Activated T-cell treated with anti-CD3 and anti-CD28 coated beads for 48 hours (primary cell): Measurements from ENCODE around the gene FAM236B.
"Not testable (repeated sequence)": the region's sequence is repeated elsewhere in the genome, so short reads cannot be mapped to it uniquely, and the experiment has no call there.

Experiments
- DNase-seq: peaks from one replicate; pipeline ENCODE4 v3.0.0-alpha.2; 2020; ENCODE audit warnings: low read depth

Gene FAM236B

DNA sequence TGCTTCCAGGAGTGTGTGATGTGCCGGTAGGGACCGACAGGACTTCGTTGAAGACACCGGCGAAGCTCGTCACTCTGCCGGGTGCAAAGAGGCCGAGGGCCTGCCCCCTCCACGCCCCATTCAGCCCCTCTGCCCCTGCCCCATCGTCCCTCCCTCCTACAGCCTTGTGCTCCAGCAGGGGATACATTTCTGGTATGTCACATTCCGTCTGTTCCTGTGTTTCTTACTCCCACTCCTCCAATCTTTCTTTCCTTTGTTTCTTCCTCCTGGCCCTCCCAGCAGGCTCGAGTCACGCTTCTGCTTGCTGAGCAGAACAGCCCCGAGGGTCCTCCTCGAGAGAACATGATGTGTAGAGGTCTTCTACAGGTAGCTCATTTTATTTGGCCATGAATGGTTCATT is at the start of gene FAM236B:
FAM236B (minus strand) TSS at position 101 of the 400 bp plus-strand sequence; CDS start at position 1, 100 bp downstream.
- not testable (repeated sequence) for DNase-seq

DNA sequence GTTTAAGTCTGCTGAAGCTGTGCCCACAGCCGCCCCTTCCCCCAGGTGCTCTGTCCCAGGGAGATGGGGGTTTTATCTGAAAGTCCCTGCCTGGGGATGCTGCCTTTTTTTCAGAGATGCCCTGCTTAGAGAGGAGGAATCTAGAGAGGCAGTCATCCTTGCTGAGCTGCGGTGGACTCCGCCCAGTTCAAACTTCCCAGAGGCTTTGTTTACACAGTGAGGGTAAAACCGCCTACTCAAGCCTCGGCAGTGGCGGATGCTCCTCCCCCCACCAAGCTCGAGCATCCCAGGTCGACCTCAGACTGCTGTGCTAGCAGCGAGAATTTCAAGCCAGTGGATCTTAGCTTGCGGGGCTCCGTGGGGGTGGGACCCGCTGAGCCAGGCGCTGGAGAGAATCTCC is 48.2 kb upstream of the FAM236B start:
- DNase-seq: not testable (repeated sequence)

DNA sequence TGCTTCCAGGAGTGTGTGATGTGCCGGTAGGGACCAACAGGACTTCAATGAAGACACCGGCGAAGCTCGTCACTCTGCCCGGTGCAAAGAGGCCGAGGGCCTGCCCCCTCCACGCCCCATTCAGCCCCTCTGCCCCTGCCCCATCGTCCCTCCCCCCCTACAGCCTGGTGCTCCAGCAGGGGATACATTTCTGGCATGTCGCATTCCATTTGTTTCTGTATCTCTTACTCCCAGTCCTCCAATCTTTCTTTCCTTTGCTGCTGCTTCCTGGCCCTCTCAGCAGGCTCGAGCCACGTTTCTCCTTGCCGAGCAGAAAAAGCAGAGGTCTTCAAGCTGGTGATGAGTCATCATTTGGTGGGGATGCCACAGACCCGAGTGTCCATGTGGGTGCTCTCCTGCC is 25.6 kb upstream of the FAM236B start, which contains the start of gene FAM236D:
FAM236D (minus strand) TSS at position 101 of the 400 bp plus-strand sequence; CDS start at position 1, 100 bp downstream.
- DNase-seq: not testable (repeated sequence)

DNA sequence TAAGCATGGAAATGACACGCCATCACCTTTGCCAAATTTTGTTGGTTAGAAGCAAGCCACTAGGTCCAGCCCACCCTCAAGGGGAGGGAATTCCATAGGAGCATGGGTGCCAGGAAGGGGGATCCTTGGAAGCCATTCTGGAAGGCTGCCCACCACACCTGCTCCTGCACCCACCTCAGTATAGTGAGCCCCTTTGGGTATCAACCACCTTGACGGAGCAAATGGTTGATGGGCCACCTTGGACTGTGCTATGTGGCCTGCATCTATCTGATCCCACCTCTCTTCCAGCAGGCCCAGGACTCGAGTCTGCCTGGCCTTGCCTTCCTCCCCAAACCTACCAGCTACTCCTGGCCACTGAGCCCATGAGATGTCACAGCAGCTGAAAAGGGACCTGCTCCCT is 7.9 kb upstream of the FAM236B start:
- not testable (repeated sequence) for DNase-seq

DNA sequence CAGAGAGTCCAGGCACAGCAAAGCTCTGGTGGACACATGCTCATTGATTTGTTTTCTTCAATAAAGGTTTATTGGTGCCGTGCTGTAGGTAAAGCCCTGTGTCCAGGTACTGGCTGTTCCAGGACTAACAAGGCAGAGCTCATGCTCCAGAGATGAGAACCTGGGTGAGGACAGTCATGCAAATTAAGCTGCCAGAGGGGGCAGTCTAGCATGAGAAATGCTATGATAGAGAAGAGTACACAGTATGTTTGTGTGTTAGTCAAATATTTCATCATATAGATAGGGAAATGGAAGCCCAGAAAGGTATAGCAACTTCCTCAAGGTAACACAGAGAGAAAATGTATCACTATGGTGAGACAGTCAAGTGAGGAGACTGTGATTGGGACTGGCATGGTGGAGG is 5.7 kb upstream of the FAM236B start:
- not testable (repeated sequence) for DNase-seq

DNA sequence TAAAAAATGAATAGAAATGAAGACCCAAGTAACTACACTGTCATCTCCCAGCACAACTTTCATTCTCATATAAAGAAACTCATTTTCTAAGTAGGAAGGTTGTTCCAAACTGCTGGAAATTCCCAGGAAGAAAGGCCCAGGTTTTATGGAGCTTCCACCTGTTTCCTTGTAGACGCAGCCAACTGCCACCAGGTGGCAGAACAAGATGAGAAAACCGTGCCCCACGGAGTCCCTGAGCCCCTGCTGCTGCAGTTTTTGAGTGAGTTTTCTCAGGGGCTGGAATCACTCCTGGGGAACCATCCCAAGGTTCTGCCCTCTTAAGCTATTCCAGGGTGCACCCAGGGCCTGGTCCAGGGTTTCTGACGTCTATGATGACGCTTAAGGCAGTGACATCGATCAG is 1.5 kb upstream of the FAM236B start:
- not testable (repeated sequence) for DNase-seq

DNA sequence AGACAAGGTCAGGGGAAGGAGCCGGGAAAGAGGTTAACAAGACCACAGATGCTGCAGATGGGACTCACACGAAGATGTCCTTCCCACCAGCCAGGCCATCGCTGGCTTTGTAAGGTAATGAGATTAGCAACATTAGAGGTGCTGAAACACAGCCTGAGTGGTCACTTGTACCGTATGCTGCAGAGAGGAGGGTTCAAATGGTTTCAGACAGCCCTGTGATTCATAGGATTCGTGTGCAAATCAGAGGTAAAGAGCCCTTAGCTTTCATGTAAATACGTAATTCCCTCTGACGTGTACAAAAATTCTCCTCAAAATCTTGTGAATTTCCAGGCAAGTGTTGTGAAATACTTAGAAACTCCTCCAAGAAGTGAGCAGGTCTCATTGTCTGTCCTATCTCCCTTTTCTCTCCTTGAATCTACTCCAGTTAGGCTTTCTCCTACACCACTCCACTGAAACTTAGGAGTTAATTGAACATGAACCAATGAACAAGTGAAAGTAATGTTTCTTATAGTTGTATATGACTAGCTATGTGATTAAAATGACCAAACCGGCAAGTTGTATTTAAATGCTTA is 991 bp upstream of the FAM236B start:
- not testable (repeated sequence) for DNase-seq

DNA sequence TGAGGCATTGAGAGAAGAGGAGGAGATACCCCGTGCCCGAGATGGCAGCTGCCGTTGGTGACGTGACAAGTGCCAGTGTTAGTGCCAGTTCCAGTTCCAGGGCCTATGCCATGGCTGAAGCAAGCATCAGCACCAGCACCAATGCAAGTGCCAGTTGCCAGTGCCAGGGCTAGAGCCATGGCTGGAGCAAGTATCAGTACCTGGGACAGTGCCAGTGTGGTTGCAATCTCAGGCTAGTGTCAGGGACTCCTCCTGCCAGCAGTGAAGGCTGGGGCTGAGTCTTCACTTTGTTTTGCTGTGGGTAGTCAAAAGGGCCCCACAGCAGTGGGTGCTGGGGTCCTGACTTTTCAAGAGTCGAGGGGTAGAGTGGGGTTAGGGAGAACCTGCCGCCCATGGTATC is 4.3 kb downstream of the FAM236B start:
- not testable (repeated sequence) for DNase-seq

DNA sequence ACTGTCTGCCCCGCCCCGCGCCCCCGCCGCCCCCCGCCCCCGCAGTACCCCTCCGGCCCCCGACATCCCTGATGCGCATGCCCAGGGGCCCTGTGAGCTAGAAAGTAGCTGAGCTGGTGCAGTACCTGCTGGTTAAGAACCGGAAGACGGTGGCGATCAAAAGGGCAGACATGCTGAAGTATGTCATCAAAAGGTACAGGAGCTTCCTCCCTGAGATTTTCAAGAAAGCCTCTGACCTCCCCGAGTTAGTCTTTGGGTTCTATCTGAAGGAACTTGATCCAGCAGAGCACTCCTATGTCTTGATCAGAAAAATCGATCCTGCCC is 5.0 kb downstream of the FAM236B start:
- not testable (repeated sequence) for DNase-seq

DNA sequence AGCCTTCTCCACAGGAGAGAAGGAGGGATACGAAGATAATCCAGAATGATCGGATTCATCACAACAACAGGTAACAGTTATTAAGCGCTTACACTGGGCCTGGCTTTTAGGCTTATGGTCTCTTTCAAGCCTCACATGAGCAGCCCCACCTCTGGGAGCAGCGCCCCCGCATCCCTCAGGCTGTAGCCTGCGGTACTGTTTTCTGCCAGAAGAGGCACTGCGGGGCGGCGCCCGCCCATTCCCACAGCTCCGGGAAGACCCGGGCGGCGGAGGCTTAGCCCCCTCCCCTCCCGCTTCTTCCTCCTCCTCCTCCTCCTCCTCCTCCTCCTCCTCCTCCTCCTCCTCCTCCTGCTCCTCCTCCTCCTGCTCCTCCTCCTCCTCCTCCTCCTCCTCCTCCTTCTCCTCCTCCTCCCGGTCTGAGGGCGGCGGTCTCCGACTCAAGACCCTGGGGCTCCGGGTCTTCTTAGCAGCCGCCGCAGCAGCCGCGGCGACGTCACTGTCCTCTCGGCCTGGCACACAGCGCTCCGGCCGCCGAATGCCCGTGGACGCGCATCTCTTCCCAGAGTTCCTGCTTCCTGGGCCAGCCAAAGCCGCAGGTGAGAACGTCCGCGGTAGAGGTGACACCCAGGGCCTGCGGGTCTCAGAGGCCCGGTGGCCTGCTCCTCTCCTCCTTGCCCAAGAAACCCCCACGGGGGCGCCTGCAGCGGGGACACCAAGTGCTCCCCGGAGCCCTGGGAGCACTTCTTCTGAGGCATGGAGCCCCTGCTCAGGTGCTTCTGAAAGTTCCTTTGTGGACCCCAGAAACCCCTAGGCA is 5.6 kb downstream of the FAM236B start, which contains the start of gene DMRTC1B:
DMRTC1B (plus strand) TSS at position 238 of the 814 bp plus-strand sequence. CDS start 68,246 bp downstream, outside the sequence.
- DNase-seq: not testable (repeated sequence)

DNA sequence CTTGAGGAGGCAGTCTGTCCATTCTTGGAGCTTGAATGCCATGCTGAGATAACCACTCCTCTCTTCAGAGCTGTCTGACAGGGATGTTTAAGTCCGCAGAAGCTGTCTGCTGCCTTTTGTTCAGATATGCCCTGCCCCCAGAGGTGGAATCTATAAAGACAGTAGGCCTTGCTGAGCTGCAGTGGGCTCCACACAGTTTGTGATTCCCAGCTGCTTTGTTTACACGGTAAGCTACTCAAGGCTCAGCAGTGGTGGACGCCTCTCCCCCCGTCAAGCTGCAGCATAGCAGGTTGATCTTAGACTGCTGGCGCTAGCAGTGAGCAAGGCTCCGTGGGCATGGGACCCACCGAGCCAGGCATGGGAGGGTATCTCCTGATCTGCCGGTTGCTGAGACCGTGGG is 22.0 kb downstream of the FAM236B start:
- DNase-seq: not testable (repeated sequence)

DNA sequence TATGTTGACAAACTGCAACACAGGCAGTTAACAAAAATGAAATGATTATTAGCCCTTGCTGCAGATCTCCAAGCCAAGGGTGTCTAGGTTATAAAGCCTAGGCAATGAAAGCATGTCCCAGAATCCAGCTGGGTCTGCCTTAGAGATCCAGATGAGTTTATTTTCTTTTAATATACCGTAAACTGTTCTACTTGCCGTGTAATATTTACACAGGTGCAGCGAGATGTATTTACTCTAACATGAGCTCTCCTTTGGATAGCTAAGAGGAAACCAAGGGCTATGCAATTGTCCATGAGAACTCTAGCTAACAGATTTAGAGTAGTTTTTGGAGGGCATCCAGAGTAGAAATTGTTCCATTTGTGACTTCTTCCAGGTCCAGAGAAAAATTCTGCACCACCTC is 33.9 kb downstream of the FAM236B start:
- not testable (repeated sequence) for DNase-seq

DNA sequence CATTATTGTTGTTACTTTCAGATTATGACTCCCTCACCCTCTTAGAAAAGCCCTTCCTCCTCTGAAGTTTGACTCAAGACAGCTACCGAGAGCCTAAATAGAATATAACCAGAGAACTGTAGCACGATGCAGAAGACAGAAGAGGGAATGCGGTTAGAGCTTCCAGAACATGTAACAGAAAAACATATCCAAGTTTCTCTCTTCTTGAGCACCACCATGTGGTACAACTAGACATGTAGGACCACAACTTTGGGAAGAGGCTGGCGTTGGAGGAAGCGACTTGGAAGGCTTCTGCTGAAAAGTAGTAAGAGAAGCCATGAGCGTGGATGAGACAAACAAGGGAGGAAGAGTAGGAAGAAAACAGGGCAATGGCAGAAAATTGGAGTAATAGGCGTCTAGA is 36.9 kb downstream of the FAM236B start:
- not testable (repeated sequence) for DNase-seq

DNA sequence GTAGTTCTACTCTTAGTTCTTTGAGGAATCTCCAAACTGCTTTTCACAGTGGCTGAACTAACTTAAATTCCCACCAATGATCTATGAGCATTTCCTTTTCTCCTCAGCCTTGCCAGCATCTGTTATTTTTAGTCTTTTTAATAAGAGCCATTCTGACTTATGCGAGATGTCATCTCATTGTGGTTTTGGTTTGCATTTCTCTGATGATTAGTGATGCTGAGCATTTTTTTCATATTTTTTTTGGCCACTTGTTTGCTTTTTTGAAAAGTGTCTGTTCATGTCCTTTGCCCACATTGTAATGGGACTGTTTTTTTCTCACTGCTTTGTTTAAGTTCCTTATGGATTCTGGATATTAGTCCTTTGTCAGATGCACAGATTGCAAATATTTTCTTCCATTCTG is 46.9 kb downstream of the FAM236B start:
- no peak for DNase-seq

DNA sequence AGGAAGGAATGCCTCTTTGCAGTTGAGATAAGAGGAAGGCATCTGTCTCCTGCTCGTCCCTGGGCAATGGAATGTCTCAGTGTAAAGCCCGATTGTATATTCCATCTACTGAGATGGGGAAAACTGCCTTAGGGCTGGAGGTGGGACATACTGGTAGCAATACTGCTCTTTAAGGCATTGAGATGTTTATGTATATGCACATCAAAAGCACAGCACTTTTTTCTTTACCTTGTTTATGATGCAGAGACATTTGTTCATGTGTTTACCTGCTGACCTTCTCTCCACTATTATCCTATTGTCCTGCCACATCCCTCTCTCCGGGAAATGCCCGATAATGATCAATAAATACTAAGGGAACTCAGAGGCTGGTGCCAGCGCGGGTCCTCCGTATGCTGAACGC is 48.8 kb downstream of the FAM236B start:
- not testable (repeated sequence) for DNase-seq
